DND-41 (cell line): Measurements from ENCODE around the gene ABCB8.
"Not testable (repeated sequence)": the region's sequence is repeated elsewhere in the genome, so short reads cannot be mapped to it uniquely, and the experiment has no call there.

Experiments
- ATAC-seq: fragments of 200-7000 bp; cut with Tn5 transposase; 3 replicates; pipeline ENCODE4 v1.9.1; 2021; ENCODE audit warnings: low read depth; ENCODE audit not compliant: insufficient read depth
- DNase-seq: peaks from one replicate; pipeline ENCODE4 v3.0.0-alpha.2; 2020
- H2AFZ ChIP-seq: 2 replicates; pipeline ENCODE4 v1.6.0; 2012; ENCODE audit warnings: low read depth, low read length
- H3K27ac ChIP-seq: 2 replicates; pipeline ENCODE4 v1.5.1; 2012; ENCODE audit warnings: low read length, inconsistent platforms
- H3K27me3 ChIP-seq: fragments of 200-600 bp; sonication (generic); 2 replicates; pipeline ENCODE4 v1.6.0; 2012; ENCODE audit warnings: low read length, mild to moderate bottlenecking, inconsistent platforms; ENCODE audit not compliant: insufficient read depth, poor library complexity
- H3K36me3 ChIP-seq: 2 replicates; pipeline ENCODE4 v1.5.1; 2012; ENCODE audit warnings: low read length, inconsistent platforms; ENCODE audit not compliant: insufficient read depth
- H3K4me1 ChIP-seq: 2 replicates; pipeline ENCODE4 v1.5.1; 2012; ENCODE audit warnings: mild to moderate bottlenecking, low read length; ENCODE audit not compliant: insufficient read depth
- H3K4me2 ChIP-seq: 2 replicates; pipeline ENCODE4 v1.6.0; 2012; ENCODE audit warnings: mild to moderate bottlenecking, moderate library complexity, low read length, inconsistent platforms; ENCODE audit not compliant: insufficient read depth
- H3K4me3 ChIP-seq, 2 experiments: fragments of 200-600 bp in 1 of 2; shearing (Covaris generic) in 1 of 2; 2 replicates each; pipeline ENCODE4 v1.5.1; 2012 to 2016; ENCODE audit warnings: inconsistent platforms in 2 of 2, low read length in 2 of 2, mild to moderate bottlenecking in 2 of 2, low read depth in 1 of 2, moderate library complexity in 1 of 2
- H3K79me2 ChIP-seq: 2 replicates; pipeline ENCODE4 v1.6.0; 2012; ENCODE audit warnings: low read length, inconsistent platforms; ENCODE audit not compliant: insufficient read depth
- H3K9ac ChIP-seq: 2 replicates; pipeline ENCODE4 v1.6.0; 2012; ENCODE audit warnings: low read depth, mild to moderate bottlenecking, inconsistent platforms, low read length, moderate library complexity
- H3K9me3 ChIP-seq: 2 replicates; pipeline ENCODE4 v1.5.1; 2012; ENCODE audit warnings: low read length, moderate library complexity, mild to moderate bottlenecking, inconsistent platforms; ENCODE audit not compliant: insufficient read depth, severe bottlenecking
- H4K20me1 ChIP-seq: 2 replicates; pipeline ENCODE4 v1.6.0; 2012; ENCODE audit warnings: low read length; ENCODE audit not compliant: insufficient read depth
- CTCF ChIP-seq: IDR thresholded peaks from 2 replicates; pipeline ENCODE4 v1.5.1; 2012; ENCODE audit warnings: borderline replicate concordance, low read length, moderate library complexity, mild to moderate bottlenecking; ENCODE audit not compliant: poor library complexity, severe bottlenecking; ENCODE audit errors: extremely low read depth
- EZH2 ChIP-seq: IDR thresholded peaks from 3 replicates; pipeline ENCODE4 v1.6.1; 2012; ENCODE audit warnings: borderline replicate concordance, low read depth, mild to moderate bottlenecking, moderate library complexity, low read length, inconsistent platforms; ENCODE audit not compliant: severe bottlenecking

ABCB8 gene

GRCh38 chr7:151023232-151023631 lies 5.0 kb upstream of the ABCB8 start:
- DNase-seq (no peak), ATAC-seq (no peak)
- Histone ChIP-seq H3K4me2 (no peak overlapping the region), H3K27me3 (peaks cover 6% of the 10 kb centered on the region), H2AFZ (no peak overlapping the region), H3K36me3 (no peaks in the 10 kb centered on the region), H3K4me1 (peaks cover 12% of the 10 kb centered on the region), H3K27ac (no peak overlapping the region), H3K4me3 (no peak overlapping the region), H3K9ac (no peak overlapping the region), H4K20me1 (no peaks in the 10 kb centered on the region), H3K9me3 (no peaks in the 10 kb centered on the region), H3K79me2 (no peaks in the 10 kb centered on the region)
- TF ChIP-seq EZH2 (no peak), CTCF (no peak)

GRCh38 chr7:151024435-151025056 lies 3.7 kb upstream of the ABCB8 start, which contains the start of gene ATG9B:
Gene ATG9B, minus strand, starts transcription at chr7:151024494. Its CDS starts 71 bp downstream, at chr7:151024423.
- Histone ChIP-seq H3K27me3 (peaks cover 6% of the 10 kb centered on the region), H2AFZ (no peak within 1 kb of the TSS), H3K9me3 (no peaks in the 10 kb centered on the region), H3K79me2 (peaks cover 12% of the 10 kb centered on the region), H3K4me1 (peaks cover 17% of the 10 kb centered on the region), H3K9ac (no peak within 1 kb of the TSS), H3K36me3 (no peaks in the 10 kb centered on the region), H3K4me2 (no peak within 1 kb of the TSS), H4K20me1 (no peaks in the 10 kb centered on the region), H3K4me3 (no peak within 1 kb of the TSS), H3K27ac (no peak within 1 kb of the TSS)
- no peak for TF ChIP-seq CTCF
- TF ChIP-seq EZH2 = no peak
- no peak for ATAC-seq
- no peak for DNase-seq

- DNase-seq (no peak), ATAC-seq (no peak)
- Histone ChIP-seq H3K79me2 (peaks cover 22% of the 10 kb centered on the region), H4K20me1 (0 out of 2 replicates have a peak, but pooled peaks cover 4% of the 10 kb centered on the region), H3K36me3 (no peaks in the 10 kb centered on the region; the same call in 1 of the 2 replicates), H3K9me3 (no peaks in the 10 kb centered on the region), H3K27me3 (peaks cover 3% of the 10 kb centered on the region), H2AFZ (peak overlapping the region; percentile 49; the same call in 1 of the 2 replicates), H3K27ac (no peak overlapping the region), H3K4me2 (no peak overlapping the region), H3K9ac (no peak overlapping the region), H3K4me3 (no peak overlapping the region), H3K4me1 (peaks cover 24% of the 10 kb centered on the region)
- TF ChIP-seq EZH2 = no peak
- no peak for TF ChIP-seq CTCF
Observed at GRCh38 chr7:151025924-151026671, 2.2 kb upstream of the ABCB8 start.

- Histone ChIP-seq H3K4me2 (peak overlapping the region; percentile 80), H3K79me2 (peaks cover 25% of the 10 kb centered on the region), H3K4me1 (peaks cover 24% of the 10 kb centered on the region), H2AFZ (0 out of 2 replicates have a peak overlapping the region, but pooled peaks have one; percentile 55), H3K4me3 (peak overlapping the region in 1 of 2 experiments; percentile 69; a peak in 2 of 4 replicates), H3K9ac (peak overlapping the region; percentile 63; the same call in 1 of the 2 replicates)
- not testable (repeated sequence) for H4K20me1 ChIP-seq, H3K9me3 ChIP-seq, DNase-seq, H3K36me3 ChIP-seq, ATAC-seq, H3K27ac ChIP-seq, H3K27me3 ChIP-seq
Observed at GRCh38 chr7:151026771-151027727, 1.2 kb upstream of the ABCB8 start.

- Histone ChIP-seq H3K27ac (peak overlapping the region; percentile 70), H3K79me2 (peaks cover 27% of the 10 kb centered on the region), H3K9ac (peak overlapping the region; percentile 63), H3K4me3 (peak overlapping the region; percentile 54 to 69; a peak in 3 of 4 replicates), H3K4me1 (peaks cover 24% of the 10 kb centered on the region), H2AFZ (peak overlapping the region; percentile 91), H3K4me2 (peak overlapping the region; percentile 80)
- H3K9me3 ChIP-seq, H3K27me3 ChIP-seq, H3K36me3 ChIP-seq, DNase-seq, H4K20me1 ChIP-seq, ATAC-seq: not testable (repeated sequence)
Observed at GRCh38 chr7:151027728-151028130, 521 bp upstream of the ABCB8 start.
